ENCODE measurements around the gene MAPKAP1. TPM values are rescaled to one million over a fixed set of nuclear protein-coding genes. Genes with fewer than 3 reads are reported as not detected.
"Not testable (repeated sequence)": the region's sequence is repeated elsewhere in the genome, so short reads cannot be mapped to it uniquely, and the experiment has no call there.

The MAPKAP1 gene
- total RNA-seq, 1 donor from 2014 or later, result 84.9 TPM

GRCh38 chr9:125574126-125574877 is 132.7 kb downstream of the MAPKAP1 start:
- H3K36me3 Mint-ChIP-seq (ENCODE audit: low read depth), result peaks cover 41% of the 10 kb centered on the region
- no peaks in the 10 kb centered on the region for H3K4me1 Mint-ChIP-seq
- H3K27ac Mint-ChIP-seq, result no peak overlapping the region
- ChIA-PET POLR2A (no interaction called here), CTCF (no interaction called here)
- no peak for ATAC-seq (ENCODE audit: low read depth)
- TF ChIP-seq, protein P1, sequence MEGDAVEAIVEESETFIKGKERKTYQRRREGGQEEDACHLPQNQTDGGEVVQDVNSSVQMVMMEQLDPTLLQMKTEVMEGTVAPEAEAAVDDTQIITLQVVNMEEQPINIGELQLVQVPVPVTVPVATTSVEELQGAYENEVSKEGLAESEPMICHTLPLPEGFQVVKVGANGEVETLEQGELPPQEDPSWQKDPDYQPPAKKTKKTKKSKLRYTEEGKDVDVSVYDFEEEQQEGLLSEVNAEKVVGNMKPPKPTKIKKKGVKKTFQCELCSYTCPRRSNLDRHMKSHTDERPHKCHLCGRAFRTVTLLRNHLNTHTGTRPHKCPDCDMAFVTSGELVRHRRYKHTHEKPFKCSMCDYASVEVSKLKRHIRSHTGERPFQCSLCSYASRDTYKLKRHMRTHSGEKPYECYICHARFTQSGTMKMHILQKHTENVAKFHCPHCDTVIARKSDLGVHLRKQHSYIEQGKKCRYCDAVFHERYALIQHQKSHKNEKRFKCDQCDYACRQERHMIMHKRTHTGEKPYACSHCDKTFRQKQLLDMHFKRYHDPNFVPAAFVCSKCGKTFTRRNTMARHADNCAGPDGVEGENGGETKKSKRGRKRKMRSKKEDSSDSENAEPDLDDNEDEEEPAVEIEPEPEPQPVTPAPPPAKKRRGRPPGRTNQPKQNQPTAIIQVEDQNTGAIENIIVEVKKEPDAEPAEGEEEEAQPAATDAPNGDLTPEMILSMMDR (IDR thresholded peaks at IDR 0.05), result no peak
- H3K27me3 Mint-ChIP-seq, result no peaks in the 10 kb centered on the region
- intact Hi-C loops (cut with micrococcal nuclease), result no loop called here
- no peak overlapping the region for H3K4me3 Mint-ChIP-seq
- peaks cover 21% of the 10 kb centered on the region for H3K9me3 Mint-ChIP-seq
- no peak for DNase-seq

GRCh38 chr9:125572461-125572860 is 134.5 kb downstream of the MAPKAP1 start:
- peaks cover 21% of the 10 kb centered on the region for H3K9me3 Mint-ChIP-seq
- H3K27ac Mint-ChIP-seq; ATAC-seq (ENCODE audit: low read depth); CTCF ChIA-PET; H3K27me3 Mint-ChIP-seq; H3K4me1 Mint-ChIP-seq; H3K4me3 Mint-ChIP-seq; DNase-seq; intact Hi-C loops (cut with micrococcal nuclease): not testable (repeated sequence)
- POLR2A ChIA-PET, result interaction anchor here (0.7 kb wide), 1 partner anchor 109 kb away, joined by 4 read pairs; no protein-coding TSS in a partner anchor
- H3K36me3 Mint-ChIP-seq (ENCODE audit: low read depth), result peaks cover 45% of the 10 kb centered on the region

GRCh38 chr9:125571824-125572223 is 135.2 kb downstream of the MAPKAP1 start:
- H3K4me3 Mint-ChIP-seq; CTCF ChIA-PET; H3K27me3 Mint-ChIP-seq; H3K27ac Mint-ChIP-seq; POLR2A ChIA-PET; ATAC-seq (ENCODE audit: low read depth); DNase-seq; intact Hi-C loops (cut with micrococcal nuclease); H3K4me1 Mint-ChIP-seq: not testable (repeated sequence)
- Mint-ChIP-seq H3K36me3 (ENCODE audit: low read depth) (peaks cover 47% of the 10 kb centered on the region), H3K9me3 (peaks cover 21% of the 10 kb centered on the region)

- intact Hi-C loops (cut with micrococcal nuclease), result no loop called here
- H3K4me1 Mint-ChIP-seq, result no peaks in the 10 kb centered on the region
- no peak overlapping the region for H3K4me3 Mint-ChIP-seq
- DNase-seq (no peak), ATAC-seq (ENCODE audit: low read depth) (no peak)
- CTCF ChIA-PET, result no interaction called here
- no peak overlapping the region for H3K27ac Mint-ChIP-seq
- no peaks in the 10 kb centered on the region for H3K27me3 Mint-ChIP-seq
- peaks cover 16% of the 10 kb centered on the region for H3K9me3 Mint-ChIP-seq
- POLR2A ChIA-PET, result no interaction called here
- TF ChIP-seq, protein P1 (IDR thresholded peaks at IDR 0.05), result no peak
- peaks cover 42% of the 10 kb centered on the region for H3K36me3 Mint-ChIP-seq (ENCODE audit: low read depth)
Measured at GRCh38 chr9:125570246-125570645, 136.8 kb downstream of the MAPKAP1 start.

- ATAC-seq (ENCODE audit: low read depth), result no peak
- ChIA-PET CTCF (interaction anchor here (1.4 kb wide), 1 partner anchor 10 kb away, joined by 6 read pairs; no protein-coding TSS in a partner anchor), POLR2A (no interaction called here)
- no peak for DNase-seq
- intact Hi-C loops (cut with micrococcal nuclease), result no loop called here
- TF ChIP-seq, protein P1 (IDR thresholded peaks at IDR 0.05), result no peak
- peaks cover 31% of the 10 kb centered on the region for H3K36me3 Mint-ChIP-seq (ENCODE audit: low read depth)
- H3K4me3 Mint-ChIP-seq, result no peak overlapping the region
- H3K9me3 Mint-ChIP-seq, result peaks cover 11% of the 10 kb centered on the region
- no peak overlapping the region for H3K27ac Mint-ChIP-seq
- no peaks in the 10 kb centered on the region for H3K4me1 Mint-ChIP-seq
- H3K27me3 Mint-ChIP-seq, result no peaks in the 10 kb centered on the region
Measured at GRCh38 chr9:125568621-125569020, 138.4 kb downstream of the MAPKAP1 start.

DNA sequence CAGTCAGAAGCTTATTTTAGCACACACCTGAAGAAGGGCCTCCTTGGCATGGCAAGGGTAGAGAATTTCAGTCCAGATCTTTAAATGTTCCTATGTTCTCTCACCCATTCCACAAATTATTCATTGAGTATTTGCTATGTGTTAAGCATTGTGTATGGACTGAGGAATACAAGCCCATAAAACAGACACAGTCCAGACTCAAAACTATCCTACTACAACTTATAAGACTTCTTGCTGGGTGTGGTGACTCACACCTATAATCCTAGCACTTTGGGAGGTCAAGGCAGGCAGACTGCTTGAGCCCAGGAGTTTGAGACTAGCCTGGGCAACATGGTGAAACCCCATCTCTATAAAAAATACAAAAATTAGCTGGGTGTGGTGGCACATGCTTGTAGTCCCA is 141.0 kb downstream of the MAPKAP1 start:
- H3K36me3 Mint-ChIP-seq (ENCODE audit: low read depth), result peaks cover 16% of the 10 kb centered on the region
- CTCF ChIA-PET; H3K27ac Mint-ChIP-seq; H3K27me3 Mint-ChIP-seq; H3K9me3 Mint-ChIP-seq; DNase-seq; H3K4me3 Mint-ChIP-seq; ATAC-seq (ENCODE audit: low read depth); POLR2A ChIA-PET; intact Hi-C loops (cut with micrococcal nuclease): not testable (repeated sequence)
- H3K4me1 Mint-ChIP-seq, result peaks cover 18% of the 10 kb centered on the region
